Measurements from ENCODE around the gene PCDH15. TPM values are rescaled to one million over a fixed set of nuclear protein-coding genes. Genes with fewer than 3 reads are reported as not detected.

PCDH15 gene
- total and polyA plus RNA-seq, 2 of the 8 experiments (the other 6 are each of a cell fraction or from before 2014, with no cell fraction given), result 0.11 TPM; not detected in 1

DNA sequence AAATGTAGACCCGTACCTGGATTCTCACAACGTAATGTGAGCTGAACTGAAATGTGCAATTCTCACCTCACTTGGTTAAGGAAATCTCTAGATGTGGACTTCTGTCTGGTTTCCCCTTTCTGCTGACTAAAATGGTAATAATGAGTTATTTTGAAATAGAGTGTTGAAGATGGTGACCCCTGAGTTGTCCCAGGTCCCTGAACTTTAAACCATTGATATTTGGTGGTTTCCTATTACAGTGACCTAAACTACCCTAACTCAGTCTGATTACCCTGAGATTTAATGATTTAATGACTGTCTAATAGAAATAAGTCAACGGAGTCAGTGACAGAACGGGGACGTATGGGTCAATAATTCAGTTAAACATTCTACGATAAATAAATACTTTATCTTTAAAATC lies 845.9 kb downstream of the PCDH15 start:
- FAIRE-seq, result no peak
- TF ChIP-seq CREB1 (IDR thresholded peaks at IDR 0.05) (no peak), TCF12 (IDR thresholded peaks at IDR 0.05; ENCODE audit: low read depth, low read length) (no peak), SRF (IDR thresholded peaks at IDR 0.05; ENCODE audit: low read depth, low read length) (no peak), KDM4A (IDR thresholded peaks at IDR 0.05; ENCODE audit: low read depth, low read length, severe bottlenecking) (no peak), SIN3A (conservative IDR thresholded peaks at IDR 0.05 in 1 of 2, IDR thresholded peaks at IDR 0.05 in 1 of 2; ENCODE audit: low read depth in 1 of 2, low read length in 2 of 2) (no peak), PHF8 (conservative IDR thresholded peaks at IDR 0.05; ENCODE audit: low read depth, low read length) (no peak), SP1 (IDR thresholded peaks at IDR 0.05; ENCODE audit: low read depth, low read length) (no peak), CBX8 (IDR thresholded peaks at IDR 0.05; ENCODE audit: borderline replicate concordance, low read depth, low read length) (no peak), SIRT6 (IDR thresholded peaks at IDR 0.05; ENCODE audit: low read length) (no peak)
- no peak for DNase-seq (ENCODE audit: low read depth in 1 of 2, low spot score in 2 of 2)

More for the DNA sequence above, 845.9 kb downstream of the PCDH15 start:
- Histone ChIP-seq H3K18ac (ENCODE audit: extremely low read depth, low read length) (no peak overlapping the region), H2BK12ac (ENCODE audit: low read depth, low read length) (no peak overlapping the region), H2BK20ac (ENCODE audit: low read length) (no peak overlapping the region), H3K4me1 (replicated peaks in 1 of 4; ENCODE audit: control insufficient read depth in 3 of 4, insufficient read depth in 4 of 4, low read length in 3 of 4) (no peaks in the 10 kb centered on the region), H3K36me3 (ENCODE audit: control insufficient read depth in 2 of 4, insufficient read depth in 4 of 4, low read length in 3 of 4) (no peaks in the 10 kb centered on the region), H3K9me3 (ENCODE audit: insufficient read depth in 2 of 2, low read depth in 1 of 2, low read length in 1 of 2) (peaks cover 4 to 11% of the 10 kb centered on the region in 2 experiments; a peak in 3 of 4 replicates), H3K56ac (replicated peaks; ENCODE audit: insufficient read length, low read depth, low read length) (no peak overlapping the region), H2BK120ac (replicated peaks; ENCODE audit: low read depth, low read length) (no peak overlapping the region), H3K27ac (ENCODE audit: low read depth, low read length) (no peak overlapping the region), H3K27me3 (replicated peaks in 1 of 4; ENCODE audit: control insufficient read depth in 3 of 4, extremely low read depth in 1 of 4, insufficient read depth in 3 of 4, low read length in 3 of 4) (no peaks in the 10 kb centered on the region), H4K20me1 (replicated peaks in 1 of 2; ENCODE audit: control insufficient read depth in 1 of 2, insufficient read depth in 2 of 2, low read length in 2 of 2) (no peaks in the 10 kb centered on the region), H2BK5ac (ENCODE audit: low read depth, low read length) (no peak overlapping the region), H4K91ac (replicated peaks; ENCODE audit: insufficient read length, low read length) (no peak overlapping the region), H4K8ac (ENCODE audit: extremely low read depth, insufficient read depth, low read length) (no peak overlapping the region), H3K14ac (ENCODE audit: insufficient read length) (no peak overlapping the region), H3K23me2 (ENCODE audit: low read depth, low read length) (no peaks in the 10 kb centered on the region), H3K4ac (replicated peaks; ENCODE audit: insufficient read length, low read depth, low read length) (no peak overlapping the region), H3K4me3 (ENCODE audit: extremely low read depth in 1 of 4, insufficient read depth in 2 of 4, low read depth in 3 of 4, low read length in 4 of 4) (no peak overlapping the region), H3K4me2 (ENCODE audit: insufficient read depth in 1 of 2, low read depth in 2 of 2, low read length in 2 of 2) (no peak overlapping the region), H3K79me2 (ENCODE audit: control insufficient read depth in 1 of 2, insufficient read depth in 2 of 2, low read length in 2 of 2) (no peaks in the 10 kb centered on the region), H3K23ac (ENCODE audit: insufficient read length) (no peak overlapping the region), H2AFZ (ENCODE audit: low read length) (no peak overlapping the region), H3K9ac (replicated peaks in 1 of 4; ENCODE audit: extremely low read depth in 1 of 4, low read depth in 3 of 4, low read length in 3 of 4) (no peak overlapping the region), H2BK15ac (ENCODE audit: low read length) (no peak overlapping the region), H2AK5ac (ENCODE audit: low read depth, low read length) (no peak overlapping the region), H4K5ac (ENCODE audit: insufficient read length, low read depth, low read length) (no peak overlapping the region), H3K79me1 (ENCODE audit: low read depth, low read length) (no peaks in the 10 kb centered on the region)
- ChIA-PET CTCF (ENCODE audit: partially characterized antibody) (no interaction called here), POLR2A (ENCODE audit: partially characterized antibody) (no interaction called here)
- WGBS, 2 experiments (ENCODE audit: extremely low coverage in 1 of 2, insufficient coverage in 1 of 2, insufficient read length in 1 of 2, insufficient replicate concordance in 2 of 2, low coverage in 1 of 2, low lambda C conversion rate in 2 of 2, missing lambda C conversion rate in 1 of 2), result 90% methylated on average over 6 of the region's 6 CpGs; no CpG with 5 or more reads in 1 of the 2 experiments
